ENCODE measurements around the gene WNT7A. TPM values are rescaled to one million over a fixed set of nuclear protein-coding genes. Genes with fewer than 3 reads are reported as not detected.

The WNT7A gene
- total RNA-seq, 1 donor from 2014 or later = 0.16 TPM

DNA sequence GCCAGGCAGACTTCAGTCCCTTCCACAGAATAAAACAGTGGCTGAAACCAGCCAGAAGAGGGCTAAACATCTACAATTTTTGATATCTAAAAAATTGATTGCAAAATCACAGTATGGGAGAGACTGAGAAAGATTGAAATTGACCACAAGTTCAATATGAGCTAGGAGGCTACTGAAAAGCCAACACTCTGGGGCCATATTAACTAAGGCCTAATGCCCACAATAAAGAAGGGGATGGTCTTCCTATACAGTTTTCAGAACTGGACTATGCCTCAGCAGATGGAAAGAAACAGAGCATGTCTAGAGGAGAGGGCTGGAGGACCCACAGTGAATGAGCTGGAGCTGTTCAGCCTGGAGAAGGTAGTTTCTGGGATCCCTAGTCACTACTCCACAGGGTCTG, 53.2 kb downstream of the WNT7A start:
- ATAC-seq = no peak

DNA sequence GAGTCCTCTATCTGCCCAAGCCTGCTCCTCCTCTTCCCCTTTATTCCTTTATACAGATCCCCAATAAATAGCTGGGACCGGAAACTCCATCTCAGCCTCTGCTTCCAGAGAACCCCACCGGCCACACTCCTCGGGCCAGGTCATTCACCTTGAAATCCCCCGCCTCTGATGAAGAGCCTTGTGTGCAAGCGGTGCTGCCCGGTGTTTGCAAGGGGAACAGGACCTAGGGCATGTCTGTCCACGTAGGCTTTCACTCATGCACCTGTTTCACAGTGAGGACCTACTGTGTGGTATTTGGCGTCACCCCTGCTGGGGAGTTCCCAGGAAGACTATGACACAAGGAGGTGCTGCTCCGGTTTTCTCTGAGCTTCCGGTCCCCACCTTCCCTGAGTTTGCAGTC, 54.0 kb downstream of the WNT7A start:
- no peak for ATAC-seq

DNA sequence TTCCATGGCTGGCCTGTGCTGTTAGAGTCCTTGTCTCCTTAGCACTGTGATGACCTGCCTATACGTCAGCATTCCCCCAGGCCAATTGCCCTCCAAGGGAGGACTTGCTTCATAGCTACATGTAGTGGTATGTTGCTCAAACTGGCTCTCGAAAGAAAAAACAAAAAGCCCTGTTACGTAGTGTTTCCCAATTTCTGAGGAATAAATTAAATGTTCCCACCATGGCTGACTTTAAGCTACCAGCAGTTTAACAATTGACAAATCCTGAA, 54.6 kb downstream of the WNT7A start:
- ATAC-seq = no peak

DNA sequence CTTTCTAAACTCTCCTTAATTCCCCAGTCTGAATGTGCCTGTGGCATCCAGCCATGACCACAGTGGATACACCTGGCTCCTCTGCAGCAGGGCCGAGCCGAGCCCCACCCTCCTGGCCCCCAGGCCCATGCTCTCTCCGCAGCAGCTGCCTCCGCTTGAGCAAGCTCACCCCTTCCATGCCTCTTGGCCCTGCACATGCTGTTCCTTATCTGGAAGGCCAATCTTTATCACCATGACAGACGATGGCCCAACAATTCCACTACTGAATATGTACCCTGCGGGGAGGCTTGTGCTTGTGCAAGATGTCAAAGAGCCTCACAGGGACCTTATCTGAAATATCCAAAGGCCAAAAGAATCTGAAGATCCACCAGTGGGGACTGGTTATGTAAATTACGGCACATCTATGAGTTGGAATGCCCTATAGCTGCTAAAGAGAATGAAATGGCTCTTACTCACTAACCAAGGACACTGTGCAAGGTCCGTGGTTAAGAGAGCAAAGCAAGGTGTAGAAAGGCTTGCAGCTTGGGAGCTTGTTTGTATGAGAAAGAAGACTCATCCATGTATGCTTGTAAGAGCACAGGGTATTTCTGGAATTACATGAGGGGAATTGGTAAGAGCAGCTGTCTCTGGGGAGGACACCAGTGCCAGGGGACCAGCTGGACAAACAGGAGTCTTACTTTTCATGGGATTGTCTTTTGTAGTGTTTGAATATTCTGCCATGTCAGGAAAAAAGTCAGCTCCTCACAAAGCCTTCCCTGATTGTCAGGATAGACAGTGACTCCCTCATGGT, 55.2 kb downstream of the WNT7A start:
- ATAC-seq = no peak

DNA sequence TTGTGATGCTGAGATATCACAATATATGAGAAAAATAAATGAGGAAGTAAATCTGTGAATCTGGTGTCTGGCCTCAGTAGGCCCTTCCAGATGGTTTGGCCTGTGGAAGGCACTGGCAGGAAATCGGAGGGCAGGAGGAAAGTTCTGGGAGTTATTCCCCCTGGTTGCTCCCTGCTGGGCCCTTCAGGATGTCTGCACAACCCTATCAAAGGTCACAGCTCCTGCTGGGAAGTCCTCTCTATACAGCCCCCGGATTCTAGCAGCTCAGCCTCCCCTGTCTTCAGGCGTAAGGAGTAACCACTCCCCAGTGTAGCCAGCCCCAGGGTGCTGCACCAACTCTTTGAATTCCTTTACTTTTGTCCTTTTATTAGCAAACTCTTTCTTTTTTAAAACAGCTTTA, 56.2 kb downstream of the WNT7A start:
- no peak for ATAC-seq

DNA sequence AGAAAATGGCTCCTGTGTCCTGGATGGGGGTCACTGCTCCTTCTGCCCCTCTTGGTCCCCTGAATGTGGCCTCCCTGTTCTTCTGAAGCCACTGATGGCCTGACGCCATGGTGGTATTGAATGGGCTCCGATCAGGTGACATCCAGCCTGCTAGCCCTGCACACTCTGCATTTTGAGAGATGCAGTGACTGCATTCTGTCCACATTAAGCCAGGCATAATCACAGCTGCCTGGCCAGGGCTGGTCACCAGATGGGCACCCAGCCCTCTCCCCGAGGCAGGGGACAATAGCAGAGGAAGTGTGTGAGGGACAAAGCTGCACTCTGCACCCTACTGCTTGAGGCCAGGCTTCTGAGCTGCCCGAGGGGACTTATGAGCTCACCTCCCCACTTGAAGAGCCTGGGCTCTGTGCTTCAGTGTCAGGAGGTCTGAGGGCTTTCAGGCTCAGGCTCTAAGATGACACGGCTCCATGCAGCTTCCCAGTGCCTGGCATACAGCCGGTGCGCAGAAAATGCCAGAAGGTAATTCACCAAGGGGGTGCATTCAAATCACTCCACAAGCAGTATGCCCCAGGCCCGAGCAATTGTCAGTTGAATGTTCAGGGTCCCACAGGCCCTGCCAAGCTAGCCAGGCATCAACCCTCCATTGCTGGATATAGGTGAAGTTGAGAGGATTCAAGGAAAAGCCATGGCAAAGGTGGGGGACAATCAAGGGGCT, 56.8 kb downstream of the WNT7A start:
- ATAC-seq = no peak

DNA sequence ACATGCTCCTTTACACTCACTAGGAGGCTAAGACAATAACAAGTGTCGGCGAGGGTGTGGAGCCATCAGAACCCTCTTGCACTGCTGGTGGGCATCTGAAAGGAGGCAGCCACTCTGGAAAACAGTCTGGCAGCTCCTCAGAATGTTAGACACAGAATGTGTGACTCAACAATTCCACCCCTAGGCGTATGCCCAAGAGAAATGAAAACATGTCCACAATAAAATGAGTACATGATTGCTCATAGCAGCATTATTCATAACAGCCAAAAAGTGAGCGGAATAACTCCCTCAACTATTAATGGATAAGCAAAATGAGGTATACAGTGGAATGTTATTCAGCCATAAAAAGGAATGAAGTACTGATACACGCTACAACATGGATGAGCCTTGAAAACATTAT, 57.8 kb downstream of the WNT7A start:
- ATAC-seq = peak; percentile 77

DNA sequence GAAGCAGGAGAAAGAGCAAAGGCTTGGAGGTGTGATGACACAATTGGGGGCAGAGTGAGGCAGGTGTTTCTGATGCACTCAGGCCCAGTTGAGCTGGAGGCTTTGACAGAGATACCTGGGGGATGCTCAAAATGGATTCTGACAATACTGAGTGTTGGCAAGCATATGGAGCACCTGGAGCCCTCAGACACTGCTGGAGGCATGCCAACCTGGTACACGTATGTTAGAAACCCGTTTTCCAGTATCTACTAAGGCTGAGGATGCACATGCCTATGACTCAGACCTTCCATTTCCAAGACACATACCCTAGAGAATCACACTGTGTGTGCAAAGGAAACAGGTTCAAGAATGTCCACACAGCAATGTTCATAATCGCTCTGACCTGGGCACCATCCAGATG, 58.7 kb downstream of the WNT7A start:
- no peak for ATAC-seq

DNA sequence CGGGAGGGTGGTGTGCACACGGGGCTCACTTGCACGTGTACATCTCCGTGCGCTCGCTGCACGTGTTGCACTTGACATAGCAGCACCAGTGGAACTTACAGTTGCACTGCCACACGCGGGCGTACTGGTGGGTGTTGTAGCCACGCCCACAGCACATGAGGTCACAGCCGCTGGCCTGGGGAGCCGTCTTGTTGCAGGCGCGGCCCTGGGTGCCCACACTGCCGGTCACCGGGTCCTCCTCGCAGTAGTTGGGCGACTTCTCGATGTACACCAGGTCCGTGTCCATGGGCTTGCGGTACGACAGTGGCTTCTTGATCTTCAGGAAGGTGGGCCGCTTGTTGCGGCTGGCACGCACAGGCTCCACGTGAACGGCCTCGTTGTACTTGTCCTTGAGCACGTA, 61.0 kb downstream of the WNT7A start:
- no peak for ATAC-seq

DNA sequence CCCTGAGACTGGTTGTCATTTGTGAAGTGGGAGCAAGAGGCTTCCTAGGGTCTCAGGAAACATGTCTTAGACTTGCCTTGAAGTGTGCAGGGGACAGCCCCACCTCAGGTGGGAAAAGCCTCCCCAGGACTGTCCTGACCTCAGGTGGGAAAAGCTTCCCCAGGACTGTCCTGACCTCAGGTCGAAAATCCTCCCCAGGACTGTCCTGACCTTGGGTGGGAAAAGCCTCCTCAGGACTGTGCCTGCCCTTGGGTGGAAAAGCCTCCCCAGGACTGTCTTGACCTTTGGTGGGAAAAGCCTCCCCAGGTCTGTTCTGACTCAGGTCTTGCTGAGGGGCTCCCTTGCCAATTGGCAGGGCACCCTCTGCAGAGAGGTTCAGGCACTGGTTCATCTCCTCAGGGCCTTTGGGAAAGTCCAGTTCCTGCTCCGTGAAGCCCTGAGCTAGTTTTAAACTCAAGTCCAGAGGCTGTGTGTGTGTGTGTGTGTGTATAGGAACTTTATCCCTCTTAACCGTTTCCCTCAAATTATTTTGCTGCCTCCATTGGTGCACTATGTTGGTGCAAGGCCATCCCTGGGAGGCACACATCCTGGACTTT, 64.7 kb downstream of the WNT7A start:
- ATAC-seq = no peak

DNA sequence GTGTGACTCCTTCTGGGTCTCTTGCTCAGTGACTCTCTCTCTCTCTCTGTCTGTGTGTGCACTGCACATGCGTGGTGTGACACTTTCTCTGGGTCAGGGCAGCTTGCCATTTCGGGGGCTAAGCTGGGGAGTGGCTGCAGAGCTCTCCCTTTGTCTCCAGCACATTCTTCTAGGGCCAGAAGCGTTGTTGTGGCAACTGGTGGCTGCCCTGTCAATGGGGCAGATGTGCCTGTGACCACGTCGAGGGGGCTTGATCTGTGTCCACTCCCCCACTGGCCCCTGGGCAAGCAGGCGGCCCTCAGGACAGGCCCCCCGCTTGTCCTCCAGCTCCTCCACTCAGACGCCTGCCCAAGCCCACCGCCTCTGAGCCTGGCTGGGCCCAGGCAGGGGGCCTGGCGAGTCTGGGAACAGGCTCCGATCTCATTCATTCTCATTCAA, 67.8 kb downstream of the WNT7A start:
- ATAC-seq = no peak

DNA sequence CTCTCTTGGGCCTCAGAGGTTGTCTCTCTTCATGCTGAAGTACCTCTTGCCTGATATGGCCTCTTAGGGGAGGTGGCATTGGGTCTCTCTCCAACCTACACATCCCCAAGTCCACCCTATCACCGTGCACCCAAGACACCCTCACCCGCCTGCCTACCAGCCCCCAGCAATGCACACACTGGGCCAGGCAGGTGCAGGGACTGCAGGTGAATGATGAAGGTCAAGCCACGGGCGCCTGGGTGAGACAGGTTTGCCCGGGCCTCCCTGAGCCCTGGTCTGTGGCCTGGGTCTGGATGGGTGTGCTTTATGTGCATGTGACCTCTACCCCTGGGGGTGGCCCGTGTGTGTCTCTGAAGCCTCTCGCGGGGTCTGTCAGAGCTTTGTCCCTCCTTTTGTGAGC, 68.3 kb downstream of the WNT7A start:
- no peak for ATAC-seq

DNA sequence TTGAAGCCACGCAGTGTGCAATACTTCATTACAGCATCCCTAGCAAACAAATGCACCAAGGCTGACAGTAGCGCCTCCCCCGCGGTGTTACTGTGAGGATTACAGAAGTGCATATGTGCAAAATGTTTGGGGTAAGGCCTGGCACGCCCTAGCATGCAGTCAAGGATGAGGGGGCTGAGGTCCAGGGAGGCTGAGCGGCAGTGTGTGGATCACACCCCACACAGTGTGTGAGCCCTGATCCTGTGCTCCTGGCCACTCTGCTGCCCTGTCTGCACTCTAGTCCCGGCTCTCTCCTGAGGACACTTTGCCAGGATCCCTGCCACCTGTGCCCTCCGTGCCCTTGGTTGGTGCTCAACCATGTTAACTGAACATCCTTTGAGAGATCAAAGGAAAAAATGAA, 71.3 kb downstream of the WNT7A start:
- ATAC-seq = peak; percentile 12

DNA sequence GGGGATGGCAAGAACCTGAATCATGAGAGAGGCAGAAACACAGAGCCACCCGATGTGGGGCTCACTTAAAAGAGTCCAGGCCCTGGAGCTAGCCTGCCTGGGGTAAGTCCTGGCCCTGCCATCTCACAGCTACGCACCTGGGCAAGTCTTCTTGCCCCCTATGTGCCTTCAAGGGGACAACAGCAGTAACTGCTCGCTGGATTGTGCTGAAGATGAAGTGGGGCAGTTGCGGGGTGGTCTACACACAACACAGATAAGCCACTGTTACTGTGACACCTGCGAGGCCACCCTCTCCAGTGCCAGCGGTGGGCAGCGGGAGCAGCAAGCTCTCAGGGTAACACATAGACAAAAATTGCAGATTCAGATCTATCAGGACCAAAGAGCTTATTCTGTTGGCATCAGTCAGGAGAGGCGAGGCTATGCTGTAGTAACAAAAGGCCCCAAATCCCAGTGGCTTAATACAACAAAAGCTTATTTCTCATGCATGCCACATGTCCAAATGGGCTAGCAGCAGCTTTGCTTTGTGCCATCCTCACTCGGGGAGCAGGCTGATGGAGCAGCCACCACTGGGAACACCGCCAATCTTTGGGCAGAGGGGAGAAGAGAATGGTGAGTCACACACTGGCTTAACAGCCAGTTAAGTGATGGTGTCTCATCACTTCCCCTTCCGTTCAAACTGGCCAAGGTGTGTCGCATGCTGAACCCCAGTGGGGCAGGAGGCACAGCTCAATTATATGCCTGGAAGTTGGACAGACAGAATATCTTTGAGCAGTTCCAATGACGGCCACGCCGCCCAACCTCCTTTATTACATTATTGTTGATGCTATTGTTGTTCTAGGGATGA, 78.3 kb downstream of the WNT7A start:
- peak; percentile 88 for ATAC-seq

DNA sequence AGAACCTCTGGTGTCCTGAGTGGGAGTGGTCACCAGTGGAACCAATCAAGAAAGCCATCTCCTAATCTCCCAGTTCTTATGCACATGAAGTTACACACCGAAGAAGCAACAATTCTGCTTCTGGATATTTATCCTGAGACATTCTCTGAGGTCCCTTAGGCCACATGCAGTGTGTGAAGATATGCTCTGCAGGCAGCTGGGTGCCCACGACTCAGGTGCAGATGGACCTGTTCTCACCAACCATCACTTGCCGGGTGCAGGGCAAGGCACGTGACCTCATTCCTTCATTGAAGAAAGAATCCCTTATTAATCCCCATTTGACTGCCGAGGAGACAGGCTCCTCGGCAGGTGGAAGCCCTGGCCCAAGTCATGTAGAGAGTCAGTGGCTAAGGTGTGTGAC, 79.8 kb downstream of the WNT7A start:
- ATAC-seq = no peak

DNA sequence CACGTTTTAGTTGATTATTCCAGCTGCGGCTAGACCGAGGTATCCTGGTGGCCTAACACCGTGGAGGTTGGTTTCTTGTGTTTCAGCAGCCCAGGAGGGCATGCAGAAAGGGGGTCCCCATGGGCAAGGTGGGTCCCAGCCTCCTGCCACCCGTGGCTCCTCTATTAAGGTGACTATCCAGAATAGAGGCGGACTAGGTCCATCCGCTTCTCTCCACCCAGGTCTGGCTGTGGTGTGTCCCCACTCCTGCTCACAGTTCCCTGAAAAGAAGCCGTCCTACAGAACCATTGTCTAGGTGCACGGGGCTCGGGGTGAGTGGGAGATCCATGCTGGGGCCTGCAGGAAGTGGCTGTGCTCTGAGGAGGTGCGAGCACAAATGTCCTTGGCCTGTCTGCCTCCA, 81.5 kb downstream of the WNT7A start:
- ATAC-seq = no peak

DNA sequence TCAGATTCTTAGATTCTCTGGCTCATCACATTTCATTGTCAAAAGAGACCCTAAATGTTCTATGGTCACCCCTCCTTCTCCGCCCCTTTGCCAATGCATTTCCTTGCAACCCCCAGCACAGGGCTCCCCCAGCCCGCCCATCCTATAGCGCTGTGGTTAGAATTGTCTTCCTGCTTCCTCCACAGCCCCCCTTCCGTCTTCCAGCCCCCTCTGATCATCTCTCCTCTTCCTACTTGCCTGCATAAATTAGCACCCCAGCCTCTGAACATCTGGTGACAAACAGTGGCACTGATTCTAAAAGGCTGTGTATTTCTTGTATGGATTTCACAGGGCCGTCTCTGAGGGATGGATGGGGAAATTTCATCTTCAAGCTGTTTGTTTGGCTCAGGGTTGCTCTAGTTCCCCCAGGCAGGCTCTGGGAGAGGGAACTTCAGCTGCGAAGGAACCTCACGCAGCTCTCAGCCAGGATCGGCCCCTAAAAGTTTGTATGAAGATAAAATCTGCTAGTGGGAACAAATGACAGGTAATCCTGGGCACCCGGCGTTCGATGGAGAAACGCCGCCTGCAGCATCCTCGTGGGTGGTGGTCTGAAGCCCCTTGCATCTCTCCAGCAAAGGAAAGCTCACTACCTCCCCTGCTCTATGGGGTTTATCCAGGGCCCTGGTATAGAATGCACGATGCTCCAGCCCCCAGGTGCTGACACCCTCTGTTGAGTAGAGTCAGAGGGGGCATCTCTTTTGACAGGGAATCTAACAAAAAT, 83.0 kb downstream of the WNT7A start:
- no peak for ATAC-seq

DNA sequence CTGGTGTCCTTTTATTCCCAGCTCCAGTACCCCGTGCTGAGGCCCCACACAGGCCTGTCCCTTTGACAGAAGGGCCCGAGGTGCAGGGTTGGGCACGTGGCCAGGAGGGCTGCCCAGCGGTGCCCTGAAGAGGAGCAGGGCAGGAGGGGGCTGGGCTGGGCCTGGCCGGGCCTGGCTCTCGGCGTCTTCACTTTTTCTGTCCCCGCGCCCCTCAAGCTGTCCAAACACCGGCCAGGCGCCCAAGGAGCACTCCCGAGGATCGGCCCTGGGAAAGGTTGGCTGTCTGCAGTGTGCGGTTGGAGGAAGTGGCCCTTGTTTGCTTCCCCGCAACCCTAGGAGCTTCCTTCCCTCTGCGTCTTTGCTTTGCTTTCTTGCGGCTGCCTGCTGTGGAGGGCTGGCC, 84.1 kb downstream of the WNT7A start:
- no peak for ATAC-seq

DNA sequence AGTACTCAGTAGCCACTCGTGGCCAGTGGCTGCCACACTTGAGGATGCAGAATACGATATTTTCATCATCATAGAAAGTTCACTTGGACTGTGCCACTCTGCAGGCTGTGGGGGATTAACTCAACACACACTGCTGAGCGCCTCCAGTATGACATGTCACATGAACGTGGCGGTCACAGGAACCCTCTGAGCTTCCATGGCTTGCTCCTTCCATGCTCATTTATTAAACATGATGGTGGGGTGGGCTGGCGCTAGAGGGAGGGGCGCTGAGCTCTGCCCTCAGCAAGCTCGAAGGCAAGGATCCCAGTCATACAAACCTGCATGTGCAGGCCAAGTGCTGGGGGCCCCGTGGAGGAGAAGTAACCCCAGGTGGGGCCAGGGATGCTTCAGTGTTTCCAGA, 85.5 kb downstream of the WNT7A start:
- no peak for ATAC-seq

DNA sequence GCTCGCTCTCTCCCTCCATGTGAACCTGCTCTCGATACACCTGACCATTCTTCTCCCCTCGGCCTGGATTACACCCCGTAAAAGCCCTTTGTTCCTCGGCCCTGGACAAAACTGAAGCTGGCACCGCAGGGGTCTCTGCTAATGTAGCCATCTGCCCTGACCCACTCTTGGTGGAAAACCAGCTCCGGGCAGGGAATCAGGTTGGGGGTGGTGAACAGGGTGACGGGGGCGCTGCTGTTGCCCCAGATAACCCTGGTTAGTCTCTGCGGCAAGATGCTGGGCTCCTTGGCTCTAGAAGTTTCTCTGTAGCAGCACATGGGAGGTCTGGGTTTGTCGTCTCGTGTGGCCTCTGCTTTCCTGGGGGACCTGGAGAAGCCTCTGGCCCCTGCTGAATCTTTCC, 86.4 kb downstream of the WNT7A start:
- ATAC-seq = no peak

DNA sequence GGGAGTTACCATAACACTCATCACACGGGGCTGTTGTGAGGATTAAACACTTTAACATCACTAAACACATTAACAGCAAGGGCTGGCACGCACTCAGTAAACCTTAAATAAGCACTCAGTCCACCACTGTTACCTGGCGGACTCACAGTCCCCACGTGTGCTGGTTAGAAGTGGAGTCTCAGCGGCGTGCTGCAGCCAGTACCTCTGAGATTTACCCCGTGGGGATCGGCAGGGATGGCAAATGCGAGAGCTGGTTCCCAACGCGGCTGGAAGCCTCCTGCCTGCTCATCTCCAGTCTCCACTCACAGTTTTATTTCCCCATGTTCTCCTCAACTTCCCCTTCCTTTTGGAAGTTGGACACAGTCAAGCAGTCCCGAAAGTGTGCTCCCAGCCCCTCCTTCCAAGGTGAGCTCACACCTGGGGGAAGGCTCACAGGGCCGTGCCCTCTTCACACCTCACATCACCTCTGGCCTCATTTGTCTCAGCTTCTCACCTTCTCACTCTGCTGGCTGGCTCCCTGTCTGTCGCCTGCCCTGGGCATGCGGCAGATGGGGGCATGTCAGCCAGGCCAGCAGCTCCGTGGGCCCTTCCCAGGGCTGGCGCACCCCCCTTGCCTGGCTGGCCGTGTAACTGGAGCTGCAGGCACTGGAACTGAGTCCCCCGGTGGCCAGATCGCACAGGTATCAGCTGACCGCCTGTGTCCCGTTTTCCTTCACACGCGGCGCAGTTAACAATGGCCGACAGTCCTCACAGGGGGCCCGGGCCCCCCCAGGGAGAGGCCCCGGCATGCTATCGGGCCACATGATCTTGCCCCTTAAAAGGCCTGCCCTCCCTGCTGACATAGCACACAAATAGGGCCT, 87.1 kb downstream of the WNT7A start:
- ATAC-seq = no peak
